ENCODE data around the gene CHPF.

- TF ChIP-seq POLR2A (IDR thresholded peaks at IDR 0.05; ENCODE audit: low read length) = no peak
- no peak for TF ChIP-seq GATA1 (IDR thresholded peaks at IDR 0.05; ENCODE audit: low read depth, low read length)
Measured at GRCh38 chr2:219515874-219516629, 27.6 kb downstream of the CHPF start.

All from erythroblast (primary cell).